ENCODE measurements around the gene OLFM1.

OLFM1 gene

DNA sequence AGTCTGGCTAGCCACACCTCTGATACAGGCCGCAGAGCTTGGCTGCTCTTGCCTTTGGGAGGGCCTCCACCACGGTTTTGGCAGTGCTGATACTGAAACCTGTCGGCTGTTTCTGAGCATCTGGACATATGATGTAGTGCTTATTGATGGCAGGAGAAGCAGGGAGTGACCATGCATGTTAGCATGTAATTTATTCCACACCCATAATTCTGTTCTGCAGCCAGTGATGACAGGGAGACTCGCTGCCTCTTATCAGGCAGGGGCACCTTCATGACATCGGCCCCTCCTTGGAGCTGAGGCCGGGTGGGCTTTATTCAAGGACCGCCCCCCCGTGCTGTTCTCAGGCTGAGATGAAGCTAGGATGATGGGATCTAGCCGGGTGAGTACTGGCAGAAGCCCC, 49.0 kb downstream of the OLFM1 start:
- TF ChIP-seq CTCF (IDR thresholded peaks at IDR 0.05; ENCODE audit: borderline replicate concordance, extremely low read depth, low read length, poor library complexity, severe bottlenecking): no peak
- Histone ChIP-seq H3K27ac (ENCODE audit: low read length) (no peak overlapping the region), H3K27me3 (ENCODE audit: insufficient read depth, low read length, poor library complexity) (no peaks in the 10 kb centered on the region), H3K4me3 (ENCODE audit: low read depth in 1 of 2, low read length in 2 of 2) (no peak overlapping the region), H3K36me3 (ENCODE audit: insufficient read depth, low read length) (no peaks in the 10 kb centered on the region), H4K20me1 (ENCODE audit: insufficient read depth, low read length) (no peaks in the 10 kb centered on the region), H3K4me1 (ENCODE audit: insufficient read depth, low read length) (no peaks in the 10 kb centered on the region), H2AFZ (ENCODE audit: low read depth, low read length) (no peak overlapping the region), H3K79me2 (ENCODE audit: insufficient read depth, low read length) (no peaks in the 10 kb centered on the region), H3K9me3 (ENCODE audit: insufficient read depth, low read length, severe bottlenecking) (no peaks in the 10 kb centered on the region), H3K4me2 (ENCODE audit: insufficient read depth, low read length) (no peak overlapping the region), H3K9ac (ENCODE audit: low read depth, low read length) (no peak overlapping the region)
- DNase-seq (no peak), ATAC-seq (ENCODE audit: insufficient read depth, low read depth) (no peak)

DNA sequence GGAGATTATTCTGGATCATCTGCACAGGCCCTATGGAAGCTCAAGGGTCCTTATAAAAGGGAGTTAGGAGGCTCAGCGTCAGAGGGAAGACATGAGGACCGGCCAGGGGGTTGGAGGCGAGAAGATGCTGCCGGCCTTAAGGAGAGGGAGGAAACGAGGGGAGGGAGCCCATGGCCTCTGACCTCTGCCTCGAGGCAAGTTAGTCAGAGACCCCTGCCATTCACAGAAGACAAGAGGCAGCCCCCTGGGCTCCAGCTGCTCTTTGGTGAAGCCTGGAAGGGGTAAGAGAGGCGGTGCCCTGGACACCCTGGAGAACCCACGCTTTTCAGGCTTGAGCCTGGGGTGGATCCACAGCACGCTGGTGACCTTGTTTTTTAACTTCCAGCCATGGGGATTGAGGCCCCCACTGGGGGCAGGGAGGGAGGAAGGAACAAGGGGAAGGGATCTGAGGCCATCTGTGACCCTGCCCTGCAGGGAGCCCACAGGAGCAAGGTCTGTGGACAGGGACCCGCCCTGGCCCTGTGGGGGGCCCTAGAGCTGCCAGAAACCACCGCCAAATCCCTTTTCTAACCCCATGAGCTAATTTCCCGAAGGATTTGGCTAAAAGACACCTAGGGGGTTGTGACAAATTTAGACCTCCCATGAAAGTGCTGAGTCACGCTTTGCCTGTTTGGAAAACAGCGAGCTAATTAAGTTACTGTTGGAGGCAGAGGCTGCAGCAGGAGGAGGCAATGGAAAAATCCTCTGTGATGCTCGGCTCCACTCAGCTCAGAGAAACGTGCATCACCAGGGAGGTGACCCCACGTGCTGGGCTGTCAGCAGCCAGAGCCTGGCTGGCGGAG, 49.7 kb downstream of the OLFM1 start:
- no peaks in the 10 kb centered on the region for H3K4me1 ChIP-seq (ENCODE audit: insufficient read depth, low read length)
- H2AFZ ChIP-seq (ENCODE audit: low read depth, low read length): no peak overlapping the region
- DNase-seq (no peak), ATAC-seq (ENCODE audit: insufficient read depth, low read depth) (no peak)
- no peaks in the 10 kb centered on the region for H3K79me2 ChIP-seq (ENCODE audit: insufficient read depth, low read length)
- H4K20me1 ChIP-seq (ENCODE audit: insufficient read depth, low read length): no peaks in the 10 kb centered on the region
- H3K27me3 ChIP-seq (ENCODE audit: insufficient read depth, low read length, poor library complexity): no peaks in the 10 kb centered on the region
- no peak overlapping the region for H3K4me2 ChIP-seq (ENCODE audit: insufficient read depth, low read length)
- no peak overlapping the region for H3K4me3 ChIP-seq (ENCODE audit: low read depth in 1 of 2, low read length in 2 of 2)
- TF ChIP-seq CTCF (IDR thresholded peaks at IDR 0.05; ENCODE audit: borderline replicate concordance, extremely low read depth, low read length, poor library complexity, severe bottlenecking): no peak
- TF ChIP-seq EZH2 (IDR thresholded peaks at IDR 0.05; ENCODE audit: borderline replicate concordance, low read depth, low read length, severe bottlenecking): no peak
- H3K27ac ChIP-seq (ENCODE audit: low read length): no peak overlapping the region
- H3K36me3 ChIP-seq (ENCODE audit: insufficient read depth, low read length): no peaks in the 10 kb centered on the region
- no peaks in the 10 kb centered on the region for H3K9me3 ChIP-seq (ENCODE audit: insufficient read depth, low read length, severe bottlenecking)
- no peak overlapping the region for H3K9ac ChIP-seq (ENCODE audit: low read depth, low read length)

GRCh38 chr9:135138078-135138855, 50.8 kb downstream of the OLFM1 start:
- ATAC-seq (ENCODE audit: insufficient read depth, low read depth) (no peak), DNase-seq (no peak)
- Histone ChIP-seq H3K27me3 (ENCODE audit: insufficient read depth, low read length, poor library complexity) (no peaks in the 10 kb centered on the region), H3K4me1 (ENCODE audit: insufficient read depth, low read length) (no peaks in the 10 kb centered on the region), H4K20me1 (ENCODE audit: insufficient read depth, low read length) (no peaks in the 10 kb centered on the region), H2AFZ (ENCODE audit: low read depth, low read length) (no peak overlapping the region), H3K4me3 (ENCODE audit: low read depth in 1 of 2, low read length in 2 of 2) (no peak overlapping the region), H3K9me3 (ENCODE audit: insufficient read depth, low read length, severe bottlenecking) (no peaks in the 10 kb centered on the region), H3K4me2 (ENCODE audit: insufficient read depth, low read length) (no peak overlapping the region), H3K27ac (ENCODE audit: low read length) (no peak overlapping the region), H3K36me3 (ENCODE audit: insufficient read depth, low read length) (no peaks in the 10 kb centered on the region), H3K9ac (ENCODE audit: low read depth, low read length) (no peak overlapping the region), H3K79me2 (ENCODE audit: insufficient read depth, low read length) (no peaks in the 10 kb centered on the region)
- no peak for TF ChIP-seq CTCF (IDR thresholded peaks at IDR 0.05; ENCODE audit: borderline replicate concordance, extremely low read depth, low read length, poor library complexity, severe bottlenecking)
- no peak for TF ChIP-seq EZH2 (IDR thresholded peaks at IDR 0.05; ENCODE audit: borderline replicate concordance, low read depth, low read length, severe bottlenecking)

Data from DND-41 (cell line).